Sigmoid colon (tissue), 4 donors: Measurements from ENCODE around the gene TOMM40.

Source experiments
- CTCF ChIP-seq, 4 experiments: fragments of 450-650 bp in 3 of 4; fragments of 200-600 bp in 1 of 4; IDR thresholded peaks; one replicate each; pipeline ENCODE4 v1.5.1; 2016 to 2019; ENCODE audit warnings: antibody characterized with exemption in 4 of 4, mild to moderate bottlenecking in 3 of 4, moderate library complexity in 2 of 4
- POLR2AphosphoS5 ChIP-seq, 4 donors: sonication (generic); formaldehyde crosslinking; IDR thresholded peaks; one replicate each; pipeline ENCODE4 v1.6.1; 2017; ENCODE audit warnings: antibody characterized with exemption in 4 of 4

GRCh38 chr19:44893332-44894051 is 2.4 kb downstream of the TOMM40 start:
- no peak for TF ChIP-seq CTCF (IDR thresholded peaks at IDR 0.05)
- no peak for TF ChIP-seq POLR2AphosphoS5 (IDR thresholded peaks at IDR 0.05)
